ENCODE data around the gene THYN1. TPM values are rescaled to one million over a fixed set of nuclear protein-coding genes. Genes with fewer than 3 reads are reported as not detected.

Gene THYN1
- total RNA-seq, 1 experiment from 2014 or later: 56.6 TPM

DNA sequence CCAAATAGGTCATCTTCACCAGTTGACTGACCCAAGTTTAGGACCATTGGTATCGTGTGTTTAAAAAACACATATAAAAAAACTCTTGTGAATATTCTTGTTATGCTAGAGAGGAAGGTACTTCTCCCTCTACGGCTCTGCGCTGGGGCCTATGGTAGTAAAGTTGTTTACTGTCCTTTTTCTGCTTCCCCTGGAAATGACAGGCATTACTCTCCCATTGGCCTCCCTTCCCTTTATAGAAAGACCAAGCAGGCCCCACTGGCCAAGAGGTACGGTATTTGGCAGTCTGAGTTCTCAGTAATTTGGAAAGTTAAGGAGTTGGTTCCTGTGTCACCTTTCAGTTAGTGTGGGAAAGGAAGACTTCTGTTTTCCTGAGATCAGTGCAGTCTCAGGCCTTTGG lies 6.5 kb downstream of the THYN1 start:
- Histone ChIP-seq H3K4me1 (ENCODE audit: insufficient read depth, low read length) (peaks cover 1% of the 10 kb centered on the region; the same call in 1 of the 2 replicates), H3K4me2 (ENCODE audit: low read length) (no peak overlapping the region), H3K9me3 (ENCODE audit: low read length) (no peaks in the 10 kb centered on the region), H4K20me1 (ENCODE audit: low read length) (no peaks in the 10 kb centered on the region), H2AFZ (ENCODE audit: low read length) (no peak overlapping the region), H3K79me2 (ENCODE audit: low read length) (no peaks in the 10 kb centered on the region; the same call in 1 of the 2 replicates), H3K27ac (ENCODE audit: low read length) (no peak overlapping the region), H3K27me3 (ENCODE audit: low read length) (no peaks in the 10 kb centered on the region), H3K4me3 (ENCODE audit: low read length) (no peak overlapping the region), H3K9ac (ENCODE audit: low read length) (no peak overlapping the region), H3K9me2 (replicated peaks; ENCODE audit: low read length) (no peaks in the 10 kb centered on the region), H3F3A (ENCODE audit: low read length, unreplicated experiment) (no peaks in the 10 kb centered on the region), H3K36me3 (ENCODE audit: low read depth, low read length) (peaks cover 39% of the 10 kb centered on the region; the same call in 1 of the 2 replicates)
- no peak for ATAC-seq
- POLR2A ChIA-PET (ENCODE audit: unreplicated experiment): no interaction called here
- intact Hi-C loops (cut with micrococcal nuclease): no loop called here
- TSS peak; percentile 5 for BruUV-seq (replicated peaks)
- CTCF ChIA-PET: no interaction called here
- no peak for TF ChIP-seq EZH2 (IDR thresholded peaks at IDR 0.05; ENCODE audit: low read length, unreplicated experiment)
- TF ChIP-seq, protein P1, sequence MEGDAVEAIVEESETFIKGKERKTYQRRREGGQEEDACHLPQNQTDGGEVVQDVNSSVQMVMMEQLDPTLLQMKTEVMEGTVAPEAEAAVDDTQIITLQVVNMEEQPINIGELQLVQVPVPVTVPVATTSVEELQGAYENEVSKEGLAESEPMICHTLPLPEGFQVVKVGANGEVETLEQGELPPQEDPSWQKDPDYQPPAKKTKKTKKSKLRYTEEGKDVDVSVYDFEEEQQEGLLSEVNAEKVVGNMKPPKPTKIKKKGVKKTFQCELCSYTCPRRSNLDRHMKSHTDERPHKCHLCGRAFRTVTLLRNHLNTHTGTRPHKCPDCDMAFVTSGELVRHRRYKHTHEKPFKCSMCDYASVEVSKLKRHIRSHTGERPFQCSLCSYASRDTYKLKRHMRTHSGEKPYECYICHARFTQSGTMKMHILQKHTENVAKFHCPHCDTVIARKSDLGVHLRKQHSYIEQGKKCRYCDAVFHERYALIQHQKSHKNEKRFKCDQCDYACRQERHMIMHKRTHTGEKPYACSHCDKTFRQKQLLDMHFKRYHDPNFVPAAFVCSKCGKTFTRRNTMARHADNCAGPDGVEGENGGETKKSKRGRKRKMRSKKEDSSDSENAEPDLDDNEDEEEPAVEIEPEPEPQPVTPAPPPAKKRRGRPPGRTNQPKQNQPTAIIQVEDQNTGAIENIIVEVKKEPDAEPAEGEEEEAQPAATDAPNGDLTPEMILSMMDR (conservative IDR thresholded peaks at IDR 0.05; ENCODE audit: low read depth, low read length): no peak
- TF ChIP-seq EZH2phosphoT487 (IDR thresholded peaks at IDR 0.05; ENCODE audit: borderline replicate concordance, low read length): no peak
- no peak for DNase-seq

DNA sequence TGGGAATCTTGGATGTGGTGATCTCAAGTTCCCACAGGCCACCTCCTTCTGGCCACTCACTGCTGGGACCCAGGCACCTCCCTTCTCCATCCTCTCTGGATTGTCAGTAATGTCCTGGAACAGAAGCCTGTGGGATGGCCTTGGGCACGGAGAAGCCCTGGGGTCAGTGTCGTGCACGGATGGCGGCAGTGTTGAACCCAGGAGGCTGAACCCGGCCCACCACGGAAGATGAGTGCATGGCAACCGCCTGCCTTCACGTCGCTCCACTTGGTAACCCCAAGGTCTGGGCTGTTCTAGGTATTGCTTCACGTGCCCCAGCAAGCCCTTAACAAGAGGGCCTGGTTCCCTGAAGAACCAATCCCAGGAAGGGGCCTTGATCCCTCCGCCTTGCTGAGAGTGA lies 7.1 kb downstream of the THYN1 start:
- ATAC-seq (no peak), DNase-seq (no peak)
- no peaks in the 10 kb centered on the region for H3K9me2 ChIP-seq (replicated peaks; ENCODE audit: low read length)
- H3F3A ChIP-seq (ENCODE audit: low read length, unreplicated experiment): no peaks in the 10 kb centered on the region
- TF ChIP-seq EZH2phosphoT487 (IDR thresholded peaks at IDR 0.05; ENCODE audit: borderline replicate concordance, low read length) (no peak), EZH2 (IDR thresholded peaks at IDR 0.05; ENCODE audit: low read length, unreplicated experiment) (no peak)
- TF ChIP-seq, protein P1 (conservative IDR thresholded peaks at IDR 0.05; ENCODE audit: low read depth, low read length): no peak
- no peaks in the 10 kb centered on the region for H3K9me3 ChIP-seq (ENCODE audit: low read length)
- no peaks in the 10 kb centered on the region for H3K4me1 ChIP-seq (ENCODE audit: insufficient read depth, low read length)
- no TSS peak for BruUV-seq (replicated peaks)
- H2AFZ ChIP-seq (ENCODE audit: low read length): no peak overlapping the region
- H3K4me3 ChIP-seq (ENCODE audit: low read length): no peak overlapping the region
- intact Hi-C loops (cut with micrococcal nuclease): no loop called here
- H3K4me2 ChIP-seq (ENCODE audit: low read length): no peak overlapping the region
- no peak overlapping the region for H3K27ac ChIP-seq (ENCODE audit: low read length)
- no peaks in the 10 kb centered on the region for H3K27me3 ChIP-seq (ENCODE audit: low read length)
- H4K20me1 ChIP-seq (ENCODE audit: low read length): no peaks in the 10 kb centered on the region
- peaks cover 41% of the 10 kb centered on the region; the same call in 1 of the 2 replicates for H3K36me3 ChIP-seq (ENCODE audit: low read depth, low read length)
- CTCF ChIA-PET: no interaction called here
- POLR2A ChIA-PET (ENCODE audit: unreplicated experiment): no interaction called here
- no peaks in the 10 kb centered on the region for H3K79me2 ChIP-seq (ENCODE audit: low read length)
- no peak overlapping the region for H3K9ac ChIP-seq (ENCODE audit: low read length)

DNA sequence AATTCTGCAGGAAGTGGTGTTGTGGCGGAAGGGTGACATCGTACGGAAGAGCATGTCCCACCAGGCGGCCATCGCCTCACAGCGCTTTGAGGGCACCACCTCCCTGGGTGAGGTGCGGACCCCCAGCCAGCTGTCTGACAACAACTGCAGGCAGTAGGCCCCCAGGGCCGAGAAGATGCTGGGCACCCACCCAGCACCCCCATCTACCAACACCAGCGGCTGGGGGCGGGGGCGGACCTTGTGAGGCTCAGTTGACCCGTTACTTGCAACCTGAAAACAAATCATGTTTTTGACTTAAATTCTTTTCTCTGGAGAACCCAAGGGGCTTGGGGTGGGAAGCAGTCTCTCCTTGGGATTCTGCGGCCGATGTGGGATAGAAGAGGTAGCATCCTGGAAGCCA lies 7.7 kb downstream of the THYN1 start:
- Histone ChIP-seq H4K20me1 (ENCODE audit: low read length) (no peaks in the 10 kb centered on the region), H3K36me3 (ENCODE audit: low read depth, low read length) (peaks cover 41% of the 10 kb centered on the region; the same call in 1 of the 2 replicates), H3K9me3 (ENCODE audit: low read length) (no peaks in the 10 kb centered on the region), H3K4me2 (ENCODE audit: low read length) (no peak overlapping the region), H2AFZ (ENCODE audit: low read length) (no peak overlapping the region), H3F3A (ENCODE audit: low read length, unreplicated experiment) (no peaks in the 10 kb centered on the region), H3K27ac (ENCODE audit: low read length) (no peak overlapping the region), H3K9ac (ENCODE audit: low read length) (no peak overlapping the region), H3K27me3 (ENCODE audit: low read length) (no peaks in the 10 kb centered on the region), H3K4me1 (ENCODE audit: insufficient read depth, low read length) (no peaks in the 10 kb centered on the region), H3K4me3 (ENCODE audit: low read length) (no peak overlapping the region), H3K9me2 (replicated peaks; ENCODE audit: low read length) (no peaks in the 10 kb centered on the region), H3K79me2 (ENCODE audit: low read length) (no peaks in the 10 kb centered on the region)
- ChIA-PET POLR2A (ENCODE audit: unreplicated experiment) (no interaction called here), CTCF (no interaction called here)
- intact Hi-C loops (cut with micrococcal nuclease): loop anchor here (2.0 kb wide), 1 partner anchor 37 kb away; no protein-coding TSS in a partner anchor
- TF ChIP-seq EZH2phosphoT487 (IDR thresholded peaks at IDR 0.05; ENCODE audit: borderline replicate concordance, low read length) (no peak), EZH2 (IDR thresholded peaks at IDR 0.05; ENCODE audit: low read length, unreplicated experiment) (no peak)
- TF ChIP-seq, protein P1 (conservative IDR thresholded peaks at IDR 0.05; ENCODE audit: low read depth, low read length): no peak
- ATAC-seq (no peak), DNase-seq (no peak)
- no TSS peak for BruUV-seq (replicated peaks)

Measured in PC-3 (cell line).